Daoy (cell line): Measurements from ENCODE around the gene ROGDI. TPM values are rescaled to one million over a fixed set of nuclear protein-coding genes. Genes with fewer than 3 reads are reported as not detected.
A peak's percentile ranks its signal among the peaks of the same experiment; 100 is the strongest.

Source experiments
- DNase-seq: peaks from one replicate; pipeline ENCODE4 v3.0.0-alpha.2; 2015; ENCODE audit warnings: low read depth
- total RNA-seq: library from RNA; depleted of rRNA; stranded (reverse); fragments of >200 nt; shearing (Covaris generic); gene quantifications from 2 replicates; pipeline ENCODE4 v1.2.3, GENCODE V29; 2014; rRNA removed

ROGDI gene
- total RNA-seq, result 7.6 and 8.3 TPM in 2 replicates

- peak; percentile 64 for DNase-seq
These were observed at the start of gene ROGDI for GRCh38 chr16:4801962-4802658. Gene ROGDI, minus strand, starts transcription at chr16:4802633. Its CDS starts 62 bp downstream, at chr16:4802571.

DNA sequence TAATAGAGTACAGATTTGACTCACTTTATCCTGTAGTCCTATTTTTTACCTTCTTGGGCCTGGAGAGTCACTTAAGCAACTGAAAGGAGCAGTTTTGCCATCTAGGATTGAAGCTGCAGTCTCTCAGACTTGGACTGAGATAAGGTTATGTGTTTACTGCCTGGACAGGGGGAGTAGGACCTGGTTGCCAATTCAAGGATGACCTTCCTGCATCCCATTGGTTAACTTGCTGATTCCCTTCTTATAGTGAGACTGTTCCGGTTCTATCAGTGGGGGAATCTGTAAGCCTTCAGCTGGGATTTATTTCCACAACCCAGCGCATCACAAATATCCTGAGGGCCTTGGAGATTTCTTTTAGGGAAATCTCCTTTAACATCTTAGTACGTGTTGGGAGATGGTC lies 47.8 kb upstream of the ROGDI start:
- DNase-seq, result no peak

GRCh38 chr16:4847774-4848587 lies 45.5 kb upstream of the ROGDI start:
- peak; percentile 61 for DNase-seq

- peak; percentile 98 for DNase-seq
These were observed 44.7 kb upstream of the ROGDI start, which contains the start of the genes GLYR1 and UBN1 for GRCh38 chr16:4846901-4847773. Gene GLYR1, minus strand, starts transcription at chr16:4847288. Its CDS starts 23 bp downstream, at chr16:4847265. Gene UBN1, plus strand, starts transcription at chr16:4847481. Its CDS starts 5,437 bp downstream, at chr16:4852918.

DNA sequence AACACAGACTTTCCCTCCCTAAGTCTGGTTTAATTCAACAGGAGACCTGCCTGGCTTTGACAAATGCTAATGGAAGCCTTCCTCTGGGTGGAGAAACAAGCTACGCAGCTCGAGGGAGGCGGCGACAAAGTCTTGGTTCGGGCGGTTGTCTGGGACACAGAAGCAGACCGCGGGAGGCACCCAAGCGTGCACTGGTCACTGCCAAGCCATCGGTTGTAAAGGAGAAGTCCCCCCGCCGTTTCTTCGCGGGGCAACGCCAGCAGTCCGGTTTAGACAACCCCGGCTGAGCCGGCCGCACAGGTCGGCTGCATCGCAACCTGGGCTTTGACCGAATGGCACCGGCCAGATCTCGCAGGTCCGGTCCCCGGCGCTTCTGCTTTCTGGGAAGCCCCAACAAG lies 44.1 kb upstream of the ROGDI start:
- peak; percentile 35 for DNase-seq

- DNase-seq, result no peak
These were observed 38.6 kb upstream of the ROGDI start for GRCh38 chr16:4840984-4841383.

- DNase-seq, result no peak
These were observed 37.5 kb upstream of the ROGDI start for GRCh38 chr16:4839942-4840341.

DNA sequence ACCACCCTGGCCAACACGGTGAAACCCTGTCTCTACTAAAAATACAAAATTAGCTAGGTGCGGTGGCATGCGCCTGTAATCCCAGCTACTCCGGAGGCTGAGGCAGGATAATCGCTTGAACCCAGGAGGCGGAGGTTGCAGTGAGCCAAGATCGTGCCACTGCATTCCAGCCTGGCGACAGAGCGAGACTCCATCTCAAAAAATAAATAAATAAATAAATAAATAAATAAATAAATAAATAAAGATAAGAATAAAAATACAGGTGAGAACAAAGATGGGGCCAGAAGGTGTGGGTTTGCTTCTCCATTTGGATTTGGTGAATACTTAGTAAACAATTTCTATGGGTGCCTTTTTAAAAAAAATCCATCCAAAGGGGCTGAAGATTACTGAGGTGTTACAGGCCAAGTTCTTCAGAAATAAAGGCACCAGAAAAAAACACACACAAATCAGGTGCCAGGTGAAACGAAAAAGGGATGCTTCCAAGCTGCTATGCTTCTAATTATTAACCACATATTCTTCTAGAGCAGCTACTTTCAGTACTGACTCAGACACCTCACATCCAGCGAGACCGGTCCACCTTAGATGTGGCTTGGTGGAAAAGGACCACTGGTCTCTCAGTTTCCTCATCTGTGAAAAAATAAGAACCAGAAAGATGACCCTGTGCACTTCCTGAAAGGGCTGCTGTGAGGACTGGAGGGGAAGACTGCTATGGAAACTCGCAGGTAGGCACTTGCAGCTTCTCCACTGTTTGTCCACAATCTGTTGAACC lies 35.5 kb upstream of the ROGDI start:
- DNase-seq, result no peak

- DNase-seq, result no peak
These were observed 34.3 kb upstream of the ROGDI start for GRCh38 chr16:4836727-4837126.

DNA sequence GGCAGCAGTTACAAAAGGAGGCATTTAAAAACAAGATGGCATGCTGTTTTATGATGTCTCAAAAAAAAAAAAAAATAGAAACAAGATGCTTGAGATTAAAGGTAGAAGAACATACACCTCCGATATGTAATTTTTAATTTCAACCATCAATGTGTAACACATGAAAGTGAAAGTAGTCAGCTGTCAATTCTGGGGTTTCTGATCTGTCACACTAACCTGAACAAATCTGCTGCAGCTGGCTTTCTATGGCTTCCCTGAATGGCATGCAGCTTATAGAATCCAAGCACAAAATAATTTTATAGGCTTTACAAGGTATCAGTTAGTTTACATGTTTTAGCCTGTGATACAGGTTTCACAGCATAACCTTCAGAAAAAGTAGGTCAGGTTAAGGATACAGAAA lies 31.2 kb upstream of the ROGDI start:
- DNase-seq, result no peak

GRCh38 chr16:4832698-4833343 lies 30.4 kb upstream of the ROGDI start:
- DNase-seq, result no peak

GRCh38 chr16:4831616-4832015 lies 29.2 kb upstream of the ROGDI start:
- DNase-seq, result no peak

DNA sequence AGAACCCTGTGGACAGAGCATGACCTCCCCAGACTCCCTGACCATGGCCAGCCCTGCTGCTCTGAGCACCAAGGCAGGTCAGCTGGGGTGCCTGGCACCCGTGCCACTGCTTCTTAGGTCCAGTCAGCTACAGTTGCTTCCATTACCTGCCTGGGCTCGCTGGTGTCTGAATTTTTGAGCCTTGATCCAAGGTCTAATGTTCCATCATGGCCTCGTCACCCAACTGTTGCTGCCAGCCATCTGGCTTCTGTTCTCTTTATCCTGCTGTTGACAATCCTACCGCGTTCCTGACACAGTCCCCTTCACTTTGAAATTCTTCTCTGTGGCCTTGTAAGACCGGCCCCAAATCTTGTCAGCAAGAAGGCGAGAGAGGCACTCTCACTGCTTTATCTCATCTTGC lies 28.0 kb upstream of the ROGDI start:
- DNase-seq, result no peak

DNA sequence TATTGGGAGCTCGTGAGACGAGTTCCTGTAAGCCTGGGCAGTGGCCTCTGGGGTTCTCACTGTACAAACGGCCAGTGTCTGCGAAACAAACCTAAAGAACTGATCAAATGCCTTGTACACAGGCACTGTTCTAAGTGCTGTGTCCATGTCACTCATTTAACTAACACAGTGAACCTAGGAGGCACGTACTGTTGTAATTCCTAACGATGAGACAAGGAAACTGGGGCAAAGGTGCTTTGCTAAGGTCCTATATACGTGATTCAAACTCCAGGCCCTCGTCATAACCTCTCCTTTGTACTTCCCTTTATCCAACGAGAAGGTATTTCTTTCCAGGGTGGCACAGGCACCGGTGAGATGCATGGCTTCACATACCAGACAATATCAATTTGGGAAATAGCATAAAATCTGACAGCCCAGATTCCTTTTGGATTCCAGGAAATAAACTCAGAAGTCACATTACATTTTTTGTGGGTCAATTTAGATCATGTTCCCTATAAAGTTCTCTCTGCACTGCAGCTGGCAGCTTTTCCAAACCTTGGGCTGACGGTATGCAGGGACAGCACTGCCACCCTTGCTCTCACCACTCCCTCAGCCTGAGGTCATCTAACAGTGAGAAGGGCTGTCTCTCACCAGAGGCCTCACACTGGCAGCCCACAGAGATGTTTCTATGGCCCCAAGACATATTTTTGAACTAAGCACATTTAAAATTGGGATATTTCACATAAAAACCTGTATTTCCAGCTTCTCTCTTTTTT lies 26.3 kb upstream of the ROGDI start:
- no peak for DNase-seq

DNA sequence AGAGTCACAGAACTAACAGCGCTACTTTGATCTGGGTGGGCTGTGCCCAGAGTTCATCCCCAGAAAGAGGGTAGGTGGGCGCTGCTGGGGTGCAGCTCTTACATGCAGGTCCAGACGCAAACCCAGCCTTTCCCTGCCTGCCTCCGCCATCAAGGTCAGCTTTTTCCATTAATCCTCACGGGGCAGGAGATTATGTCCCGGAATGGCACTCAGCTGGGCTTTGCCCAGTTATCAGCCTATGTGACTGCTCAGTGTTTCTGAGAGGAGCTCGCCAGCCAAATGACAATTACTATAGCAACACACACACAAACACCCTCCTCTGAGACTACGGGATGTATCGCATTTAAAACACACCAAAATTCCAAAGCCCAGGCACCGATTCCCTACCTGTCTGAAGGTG lies 24.5 kb upstream of the ROGDI start:
- no peak for DNase-seq

- no peak for DNase-seq
These were observed 24.1 kb upstream of the ROGDI start for GRCh38 chr16:4826526-4826925.

DNA sequence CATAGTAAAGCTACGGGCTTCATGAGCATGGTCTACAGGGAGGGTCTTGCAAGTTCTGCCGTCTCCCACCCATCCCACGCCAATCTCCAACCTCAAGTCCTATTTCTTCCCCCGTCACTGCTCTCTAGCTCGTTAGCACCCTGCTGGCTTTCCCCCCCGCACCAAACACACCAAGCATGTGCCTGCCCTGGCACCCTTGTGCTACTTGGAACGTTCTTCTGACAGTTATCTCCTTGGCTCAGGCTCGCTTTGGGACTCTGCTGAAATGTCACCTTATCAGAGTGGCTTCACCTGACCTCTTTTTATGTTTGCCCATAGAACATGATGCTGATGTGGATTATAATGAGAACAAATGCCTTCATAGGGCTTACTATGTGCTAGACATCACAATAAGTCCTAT lies 22.8 kb upstream of the ROGDI start:
- no peak for DNase-seq

- no peak for DNase-seq
These were observed 18.2 kb upstream of the ROGDI start for GRCh38 chr16:4820652-4821051.

DNA sequence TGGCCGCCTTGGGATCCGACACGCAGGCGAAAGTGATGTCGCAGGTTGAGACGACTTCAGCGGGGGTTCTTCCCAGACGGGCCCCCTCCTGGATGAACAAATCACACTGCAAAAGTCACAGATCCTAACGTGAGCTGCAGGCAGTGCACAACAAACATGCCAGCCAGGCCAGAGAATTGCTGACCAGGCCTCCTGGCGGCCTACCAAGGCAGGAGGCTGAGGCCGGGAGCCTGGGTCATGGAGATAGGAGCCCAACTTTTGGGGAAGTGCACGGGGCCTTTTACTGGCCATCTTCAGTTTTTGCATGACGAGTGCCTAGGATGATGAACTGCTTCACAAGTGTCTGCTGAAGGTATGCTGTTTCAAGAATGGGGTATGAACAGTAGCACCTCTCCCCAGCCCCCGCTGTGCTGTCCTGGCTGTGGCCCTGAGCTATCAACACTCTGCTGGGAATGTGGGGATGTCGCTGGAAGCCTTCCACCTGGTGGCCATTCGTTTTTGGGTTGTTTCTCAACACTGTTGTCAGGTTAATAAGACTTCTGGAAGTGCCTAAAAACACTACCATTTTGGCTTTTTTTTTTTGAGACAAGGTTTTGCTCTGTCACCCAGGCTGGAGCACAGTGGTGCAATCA lies 12.2 kb upstream of the ROGDI start:
- no peak for DNase-seq
